SK-N-MC (cell line): Measurements from ENCODE around the gene IL5RA.

Experiments used
- EZH2 ChIP-seq: fragments of 200-600 bp; sonication (generic); IDR thresholded peaks from one replicate; pipeline ENCODE4 v1.6.1; 2017; ENCODE audit warnings: antibody characterized with exemption
- FOXP2 ChIP-seq: optimal IDR thresholded peaks from 2 replicates; pipeline ENCODE3; 2011; ENCODE audit warnings: mild to moderate bottlenecking, moderate library complexity; ENCODE audit not compliant: insufficient read depth; ENCODE audit errors: extremely low read length, control extremely low read depth
- POLR2AphosphoS5 ChIP-seq: IDR thresholded peaks from 2 replicates; pipeline ENCODE4 v1.6.1; 2012; ENCODE audit warnings: mild to moderate bottlenecking, low read depth, low read length, borderline replicate concordance

GRCh38 chr3:3129579-3129978, 19.4 kb upstream of the IL5RA start:
- no peak for TF ChIP-seq EZH2
- no peak for TF ChIP-seq POLR2AphosphoS5
- no peak for TF ChIP-seq FOXP2
